Gastroesophageal sphincter (tissue), 4 donors: ENCODE results near the gene PPP1R26. TPM values are rescaled to one million over a fixed set of nuclear protein-coding genes. Genes with fewer than 3 reads are reported as not detected.

ENCODE experiments used
- ATAC-seq: fragments of 150-250 bp; one replicate; pipeline ENCODE4 v1.9.1; 2016; ENCODE audit warnings: mild to moderate bottlenecking, moderate library complexity
- H3K27ac ChIP-seq, 4 donors: fragments of 200-600 bp; sonication (generic) in 3 of 4; 1 replicate in 3 of 4; 2 replicates in 1 of 4; pipeline ENCODE4 v1.5.1; 2016 to 2019
- H3K27me3 ChIP-seq: fragments of 200-600 bp; sonication (generic); one replicate; pipeline ENCODE4 v1.5.1; 2019
- H3K36me3 ChIP-seq, 2 donors: fragments of 200-600 bp; sonication (generic); one replicate each; pipeline ENCODE4 v1.5.1; 2019; ENCODE audit warnings: control low read depth in 1 of 2
- H3K4me1 ChIP-seq, 3 donors: fragments of 200-600 bp; sonication (generic); 1 replicate in 2 of 3; 2 replicates in 1 of 3; pipeline ENCODE4 v1.5.1; 2016 to 2019; ENCODE audit warnings: control low read depth in 2 of 3
- H3K4me3 ChIP-seq, 2 donors: fragments of 200-600 bp; sonication (generic); one replicate each; pipeline ENCODE4 v1.5.1; 2019; ENCODE audit warnings: mild to moderate bottlenecking in 1 of 2, moderate library complexity in 1 of 2
- H3K9me3 ChIP-seq, 3 donors: fragments of 200-600 bp; sonication (generic); one replicate each; pipeline ENCODE4 v1.5.1; 2017 to 2019; ENCODE audit warnings: control low read depth in 2 of 3
- EP300 ChIP-seq: sonication (generic); formaldehyde crosslinking; IDR thresholded peaks from one replicate; pipeline ENCODE4 v1.6.1; 2017; ENCODE audit warnings: antibody characterized with exemption, mild to moderate bottlenecking
- POLR2A ChIP-seq, 2 donors: fragments of 450-650 bp; IDR thresholded peaks; one replicate each; pipeline ENCODE4 v1.6.1; 2017; ENCODE audit warnings: antibody characterized with exemption in 2 of 2, mild to moderate bottlenecking in 2 of 2, moderate library complexity in 1 of 2
- POLR2AphosphoS5 ChIP-seq: sonication (generic); formaldehyde crosslinking; IDR thresholded peaks from one replicate; pipeline ENCODE4 v1.6.1; 2017; ENCODE audit warnings: antibody characterized with exemption
- WGBS, 2 donors: methylation state at CpG; one replicate each; pipeline ENCODE4 v1.1.5; 2018; ENCODE audit warnings: low coverage in 1 of 2; 5-methylcytosine and 5-hydroxymethylcytosine counted together
- total RNA-seq, 4 donors: library from RNA; depleted of rRNA; stranded (reverse); fragments of >200 nt; gene quantifications; one replicate each; pipeline ENCODE4 v1.1.0, GENCODE V29; 2016
- TF ChIP-seq, protein P1 (sequence below), 4 experiments: fragments of 200-600 bp in 2 of 4; fragments of 450-650 bp in 2 of 4; sonication (generic) in 1 of 4; IDR thresholded peaks; one replicate each; pipeline ENCODE4 v1.5.1; 2017 to 2019; ENCODE audit warnings: antibody characterized with exemption in 4 of 4, mild to moderate bottlenecking in 2 of 4, moderate library complexity in 2 of 4

PPP1R26 gene
- total RNA-seq, 4 donors from 2014 or later = 10.9 to 25.0 (median 14.4) TPM

DNA sequence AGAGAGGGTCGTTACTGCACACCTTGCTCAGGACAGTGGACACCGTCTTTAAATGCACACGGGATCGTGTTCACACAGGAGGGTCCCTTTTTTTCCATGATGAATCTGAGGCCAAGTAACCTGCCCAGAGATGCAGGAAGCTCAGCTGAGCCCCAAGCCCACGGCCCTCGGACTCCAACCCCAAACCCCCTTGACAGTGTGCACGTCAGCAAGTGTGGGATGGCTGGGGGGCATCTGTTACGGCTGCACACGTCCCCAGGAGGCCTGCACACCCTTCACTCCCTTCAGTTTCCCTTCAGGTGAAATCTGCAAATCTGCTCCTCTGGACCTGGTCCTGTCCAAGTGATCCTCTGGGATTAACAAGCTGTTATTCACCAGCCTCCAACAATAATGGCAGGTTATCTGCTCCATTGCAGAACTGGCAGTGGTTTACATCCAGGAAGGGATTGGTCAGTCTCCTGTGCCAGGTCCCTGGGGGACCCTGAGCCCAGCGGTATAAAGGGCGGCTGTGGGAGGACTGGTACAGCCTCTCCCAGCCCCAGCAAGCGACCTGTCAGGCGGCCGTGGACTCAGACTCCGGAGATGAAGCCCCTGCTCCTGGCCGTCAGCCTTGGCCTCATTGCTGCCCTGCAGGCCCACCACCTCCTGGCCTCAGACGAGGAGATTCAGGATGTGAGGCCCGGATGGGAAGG lies 41.5 kb downstream of the PPP1R26 start, which contains the start of gene LCN1:
Gene LCN1, plus strand, starts transcription at position 525 of the 692 bp plus-strand sequence. Its CDS starts 58 bp downstream, at position 583.
- H3K36me3 ChIP-seq = no peaks in the 10 kb centered on the region
- H3K4me1 ChIP-seq = no peaks in the 10 kb centered on the region
- no peak within 1 kb of the TSS for H3K27ac ChIP-seq
- peaks cover 73% of the 10 kb centered on the region for H3K27me3 ChIP-seq
- 73% methylated on average over 3 of the region's 18 CpGs; no CpG with 5 or more reads in 1 of the 2 donors for WGBS, 2 donors
- no peaks in the 10 kb centered on the region for H3K9me3 ChIP-seq
- no peak within 1 kb of the TSS for H3K4me3 ChIP-seq
- no peak for ATAC-seq
- TF ChIP-seq EP300 (no peak), POLR2AphosphoS5 (no peak), POLR2A (IDR thresholded peaks at IDR 0.05) (no peak)
- TF ChIP-seq, protein P1, sequence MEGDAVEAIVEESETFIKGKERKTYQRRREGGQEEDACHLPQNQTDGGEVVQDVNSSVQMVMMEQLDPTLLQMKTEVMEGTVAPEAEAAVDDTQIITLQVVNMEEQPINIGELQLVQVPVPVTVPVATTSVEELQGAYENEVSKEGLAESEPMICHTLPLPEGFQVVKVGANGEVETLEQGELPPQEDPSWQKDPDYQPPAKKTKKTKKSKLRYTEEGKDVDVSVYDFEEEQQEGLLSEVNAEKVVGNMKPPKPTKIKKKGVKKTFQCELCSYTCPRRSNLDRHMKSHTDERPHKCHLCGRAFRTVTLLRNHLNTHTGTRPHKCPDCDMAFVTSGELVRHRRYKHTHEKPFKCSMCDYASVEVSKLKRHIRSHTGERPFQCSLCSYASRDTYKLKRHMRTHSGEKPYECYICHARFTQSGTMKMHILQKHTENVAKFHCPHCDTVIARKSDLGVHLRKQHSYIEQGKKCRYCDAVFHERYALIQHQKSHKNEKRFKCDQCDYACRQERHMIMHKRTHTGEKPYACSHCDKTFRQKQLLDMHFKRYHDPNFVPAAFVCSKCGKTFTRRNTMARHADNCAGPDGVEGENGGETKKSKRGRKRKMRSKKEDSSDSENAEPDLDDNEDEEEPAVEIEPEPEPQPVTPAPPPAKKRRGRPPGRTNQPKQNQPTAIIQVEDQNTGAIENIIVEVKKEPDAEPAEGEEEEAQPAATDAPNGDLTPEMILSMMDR (IDR thresholded peaks at IDR 0.05) = no peak

DNA sequence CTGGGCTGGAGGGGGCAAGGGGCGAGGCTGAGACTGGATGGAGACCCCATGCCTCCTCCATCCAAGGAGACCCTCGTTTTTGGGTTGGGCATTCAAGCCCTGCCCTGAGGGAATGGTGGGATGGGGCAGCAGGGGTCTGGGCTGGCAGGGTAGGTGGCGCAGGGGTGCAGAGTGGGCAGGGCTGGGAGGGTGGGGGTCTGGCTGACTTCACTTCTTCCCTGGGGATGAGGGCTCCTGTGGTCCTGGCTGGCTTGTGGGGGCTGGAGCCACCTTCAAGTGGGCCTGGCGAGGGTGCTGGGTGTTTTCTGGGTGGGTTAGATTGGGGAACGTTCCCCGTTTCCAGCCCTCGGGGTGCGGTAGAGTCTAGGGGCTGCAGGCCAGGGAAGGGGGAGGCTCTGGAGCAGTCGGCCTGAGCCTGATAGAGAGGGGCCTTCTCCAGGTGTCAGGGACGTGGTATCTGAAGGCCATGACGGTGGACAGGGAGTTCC lies 42.1 kb downstream of the PPP1R26 start:
- Histone ChIP-seq H3K9me3 (no peaks in the 10 kb centered on the region), H3K27me3 (peaks cover 73% of the 10 kb centered on the region), H3K36me3 (no peaks in the 10 kb centered on the region), H3K4me1 (no peaks in the 10 kb centered on the region), H3K27ac (no peak overlapping the region), H3K4me3 (no peak overlapping the region)
- WGBS, 2 donors = 83% methylated on average over 5 of the region's 11 CpGs; no CpG with 5 or more reads in 1 of the 2 donors
- TF ChIP-seq, protein P1 (IDR thresholded peaks at IDR 0.05) = no peak
- no peak for TF ChIP-seq EP300
- TF ChIP-seq POLR2A (IDR thresholded peaks at IDR 0.05) = no peak
- TF ChIP-seq POLR2AphosphoS5 = no peak
- no peak for ATAC-seq

DNA sequence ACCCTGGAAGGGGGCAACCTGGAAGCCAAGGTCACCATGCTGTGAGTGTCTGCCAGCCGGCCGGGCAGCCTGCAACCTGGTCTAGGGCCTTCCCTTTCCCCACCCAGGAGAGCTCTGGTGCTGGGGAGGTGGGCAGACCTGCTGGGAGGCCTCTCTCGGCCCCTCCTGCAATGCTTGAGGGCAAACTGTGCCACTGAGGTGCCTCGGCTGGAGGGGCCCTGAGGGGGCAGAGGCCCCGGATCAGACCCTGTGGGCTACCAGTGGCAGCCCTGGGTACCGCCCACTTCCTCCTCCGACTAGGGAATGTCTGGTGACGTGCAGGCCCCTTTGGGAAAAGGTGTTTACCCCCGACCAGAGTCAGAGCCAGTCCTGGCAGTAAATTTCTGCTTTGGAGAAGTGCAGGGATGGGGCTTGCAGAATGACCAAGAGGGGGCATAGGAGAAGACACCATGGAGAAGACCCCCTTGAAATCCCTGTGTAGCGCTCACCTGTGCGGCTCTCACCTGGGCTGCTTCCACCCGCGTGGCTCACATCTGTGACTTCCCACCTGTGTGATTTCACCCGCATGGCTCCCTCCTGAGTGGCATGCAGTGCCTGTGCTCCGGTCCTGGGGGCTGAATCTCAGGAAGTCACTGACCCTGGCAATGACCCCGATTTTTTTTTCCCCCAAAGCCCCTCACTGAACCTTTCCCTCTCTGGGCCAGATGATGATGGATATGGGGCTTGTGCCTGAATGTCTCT lies 42.7 kb downstream of the PPP1R26 start:
- Histone ChIP-seq H3K27me3 (peaks cover 77% of the 10 kb centered on the region), H3K27ac (no peak overlapping the region), H3K4me3 (no peak overlapping the region), H3K36me3 (no peaks in the 10 kb centered on the region), H3K4me1 (no peaks in the 10 kb centered on the region), H3K9me3 (no peaks in the 10 kb centered on the region)
- ATAC-seq = no peak
- 50 to 75% methylated on average over 2 to 8 of the region's 16 CpGs for WGBS, 2 donors
- no peak for TF ChIP-seq EP300
- no peak for TF ChIP-seq POLR2A (IDR thresholded peaks at IDR 0.05)
- TF ChIP-seq POLR2AphosphoS5 = no peak
- TF ChIP-seq, protein P1 (IDR thresholded peaks at IDR 0.05) = no peak

- H3K9me3 ChIP-seq = no peaks in the 10 kb centered on the region
- 0% methylated on average over 1 of the region's 17 CpGs; no CpG with 5 or more reads in 1 of the 2 donors for WGBS, 2 donors
- H3K4me1 ChIP-seq = no peaks in the 10 kb centered on the region
- no peaks in the 10 kb centered on the region for H3K36me3 ChIP-seq
- no peak overlapping the region for H3K4me3 ChIP-seq
- TF ChIP-seq POLR2A (IDR thresholded peaks at IDR 0.05) = no peak
- TF ChIP-seq, protein P1 (IDR thresholded peaks at IDR 0.05) = no peak
- TF ChIP-seq POLR2AphosphoS5 = no peak
- no peak for TF ChIP-seq EP300
- ATAC-seq = no peak
- H3K27ac ChIP-seq = no peak overlapping the region
- H3K27me3 ChIP-seq = peaks cover 78% of the 10 kb centered on the region
Measured at GRCh38 chr9:135522931-135523330, 43.3 kb downstream of the PPP1R26 start.
